ENCODE data around the gene MRPL21.
"Not testable (repeated sequence)": the region's sequence is repeated elsewhere in the genome, so short reads cannot be mapped to it uniquely, and the experiment has no call there.

Gene MRPL21

DNA sequence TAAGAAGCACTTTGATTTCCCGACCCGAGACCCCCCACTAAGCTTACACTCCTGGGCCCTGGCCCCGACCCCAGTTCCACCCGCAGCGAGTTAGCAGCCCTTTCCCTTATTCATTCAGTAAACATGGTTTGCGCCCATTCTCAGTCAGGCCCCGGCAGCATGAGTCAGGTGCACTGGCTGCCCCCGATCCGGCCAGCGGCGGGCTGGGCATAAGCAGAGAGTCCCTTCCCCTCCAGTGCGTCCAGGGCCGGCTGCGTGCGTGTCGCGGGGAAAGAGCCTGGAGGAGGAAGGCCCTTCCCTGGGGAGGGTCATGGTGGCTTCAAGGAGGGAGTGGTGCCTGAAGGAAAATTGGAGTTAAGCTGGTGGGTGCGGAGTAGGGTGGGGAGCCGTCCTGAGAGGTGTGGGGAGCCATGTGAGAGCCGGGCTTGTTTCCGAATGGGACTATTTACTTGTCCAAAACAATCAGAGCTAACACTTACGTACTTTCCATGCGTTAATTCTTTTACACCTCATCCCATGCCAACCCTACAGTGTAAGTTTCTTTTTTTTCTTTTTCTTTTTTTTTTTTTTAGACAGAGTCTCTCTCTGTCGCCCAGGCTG lies 716 bp upstream of the MRPL21 start:
- Mint-ChIP-seq H3K36me3 (peaks cover 32% of the 10 kb centered on the region), H3K27me3 (no peaks in the 10 kb centered on the region), H3K4me3 (peak overlapping the region; percentile 86), H3K27ac (peak overlapping the region; percentile 93), H3K4me1 (peaks cover 51% of the 10 kb centered on the region), H3K9me3 (no peaks in the 10 kb centered on the region)
- peak; percentile 62 for ATAC-seq

DNA sequence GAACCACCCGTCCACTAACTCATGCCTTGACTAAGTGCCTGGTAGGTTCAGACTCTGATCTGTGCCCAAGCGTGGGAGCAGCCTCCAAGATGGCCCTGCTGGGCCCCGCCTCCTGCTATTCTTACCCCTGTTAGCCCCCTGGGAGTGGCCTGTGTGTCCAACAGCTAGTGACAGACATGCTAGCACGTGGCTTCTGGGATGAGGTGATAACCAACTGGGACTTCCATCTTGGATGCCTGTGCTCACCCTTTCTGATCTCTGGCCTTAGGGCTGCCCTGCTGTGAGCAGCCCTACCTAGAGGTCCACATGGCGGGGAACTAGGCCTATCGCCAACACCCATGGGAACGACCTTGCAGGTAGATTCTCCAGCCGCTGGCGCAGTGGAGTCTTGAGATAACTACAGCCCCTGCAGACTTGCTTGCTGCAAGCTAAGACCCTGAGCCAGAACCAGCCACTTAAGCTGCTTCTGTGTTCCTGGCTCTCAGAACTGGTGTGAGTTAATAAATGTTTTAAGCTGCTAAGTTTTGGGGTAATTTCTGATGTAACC lies 2.7 kb downstream of the MRPL21 start:
- Mint-ChIP-seq H3K27ac (no peak overlapping the region), H3K36me3 (peaks cover 45% of the 10 kb centered on the region), H3K4me3 (no peak overlapping the region), H3K4me1 (peaks cover 50% of the 10 kb centered on the region), H3K9me3 (no peaks in the 10 kb centered on the region), H3K27me3 (no peaks in the 10 kb centered on the region)
- no peak for ATAC-seq

DNA sequence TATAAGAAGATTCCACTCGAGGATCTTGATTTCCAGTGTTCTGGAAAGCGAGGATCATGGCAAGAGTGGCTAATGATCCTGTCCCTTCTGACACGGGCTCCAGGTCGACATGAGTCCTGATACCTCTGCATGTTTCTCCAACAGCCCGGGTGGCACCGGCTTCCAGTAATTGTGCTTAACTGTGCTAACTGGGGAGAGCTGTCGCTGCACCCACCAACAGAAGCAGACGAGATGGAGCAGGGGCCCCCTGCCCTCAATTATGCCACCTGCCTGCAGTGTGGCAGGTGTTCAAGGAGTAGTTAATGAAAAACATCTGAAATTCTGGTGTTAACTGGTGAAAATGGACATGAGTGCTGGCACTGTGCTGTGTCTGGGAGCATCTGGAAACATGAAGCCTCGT lies 6.2 kb downstream of the MRPL21 start:
- Mint-ChIP-seq H3K27me3 (no peaks in the 10 kb centered on the region), H3K4me1 (peaks cover 26% of the 10 kb centered on the region), H3K4me3 (no peak overlapping the region), H3K36me3 (peaks cover 58% of the 10 kb centered on the region), H3K9me3 (no peaks in the 10 kb centered on the region), H3K27ac (no peak overlapping the region)
- no peak for ATAC-seq

DNA sequence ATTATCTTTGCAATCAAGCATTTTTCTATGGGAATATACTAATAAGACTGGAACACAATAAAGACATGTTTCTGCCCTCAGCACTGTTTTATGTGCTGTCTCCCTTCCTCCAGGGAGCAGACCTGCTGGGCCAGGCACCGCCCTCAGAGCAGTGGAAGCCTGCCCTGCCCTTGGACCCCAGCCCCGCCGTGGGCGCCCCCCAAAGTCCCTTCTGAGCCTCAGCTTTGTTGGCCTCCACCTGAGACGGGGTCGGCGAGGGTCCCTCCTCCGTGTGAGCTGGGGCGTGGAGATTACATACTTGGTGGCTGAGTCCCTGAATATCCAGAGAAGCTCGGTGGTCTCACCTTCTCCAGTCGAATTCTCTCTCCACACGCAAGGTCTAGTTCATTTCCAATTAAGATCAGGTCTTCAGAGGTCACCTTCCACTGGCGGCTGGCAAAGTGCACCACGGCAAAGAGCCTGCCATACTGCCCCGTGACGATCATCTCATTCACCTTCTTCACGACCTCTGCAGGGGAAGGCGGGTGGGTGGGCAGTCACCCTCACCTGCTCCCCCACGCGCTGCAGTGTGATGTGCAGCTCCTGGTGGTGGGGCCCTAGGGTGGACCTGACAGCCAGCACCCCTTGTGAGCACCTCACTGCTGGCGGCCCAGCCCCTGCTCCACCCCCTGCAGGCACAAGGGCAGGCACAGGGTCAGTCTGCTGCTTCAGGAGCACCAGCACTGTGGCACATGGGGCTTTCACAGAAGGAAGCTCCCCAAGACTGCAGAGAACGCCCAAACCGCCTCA lies 7.3 kb downstream of the MRPL21 start:
- H3K4me3 Mint-ChIP-seq, result no peak overlapping the region
- no peak overlapping the region for H3K27ac Mint-ChIP-seq
- H3K9me3 Mint-ChIP-seq, result no peaks in the 10 kb centered on the region
- H3K4me1 Mint-ChIP-seq, result peaks cover 16% of the 10 kb centered on the region
- no peak for ATAC-seq
- H3K36me3 Mint-ChIP-seq, result peaks cover 57% of the 10 kb centered on the region
- no peaks in the 10 kb centered on the region for H3K27me3 Mint-ChIP-seq

DNA sequence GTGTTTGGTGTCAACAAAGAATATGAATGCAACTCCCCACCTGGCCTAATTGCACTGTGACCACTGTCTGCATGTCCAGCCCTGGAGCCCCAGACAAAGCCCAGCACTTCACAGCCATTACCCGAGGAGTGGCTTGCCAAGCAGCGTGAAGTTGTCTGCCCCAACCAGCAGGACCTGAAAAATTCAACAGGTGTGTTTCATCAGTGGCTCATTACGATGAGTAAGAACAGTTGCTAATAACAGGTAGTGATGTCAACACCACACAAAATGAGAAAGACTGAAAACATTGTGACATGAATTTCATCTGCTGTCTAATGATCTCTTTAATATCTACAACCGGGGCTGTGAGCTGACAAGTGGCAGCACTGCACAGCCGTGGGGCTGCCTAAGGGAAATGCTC lies 10.3 kb downstream of the MRPL21 start:
- peaks cover 56% of the 10 kb centered on the region for H3K36me3 Mint-ChIP-seq
- no peaks in the 10 kb centered on the region for H3K4me1 Mint-ChIP-seq
- no peaks in the 10 kb centered on the region for H3K9me3 Mint-ChIP-seq
- no peaks in the 10 kb centered on the region for H3K27me3 Mint-ChIP-seq
- no peak for ATAC-seq
- H3K4me3 Mint-ChIP-seq, result no peak overlapping the region
- no peak overlapping the region for H3K27ac Mint-ChIP-seq

DNA sequence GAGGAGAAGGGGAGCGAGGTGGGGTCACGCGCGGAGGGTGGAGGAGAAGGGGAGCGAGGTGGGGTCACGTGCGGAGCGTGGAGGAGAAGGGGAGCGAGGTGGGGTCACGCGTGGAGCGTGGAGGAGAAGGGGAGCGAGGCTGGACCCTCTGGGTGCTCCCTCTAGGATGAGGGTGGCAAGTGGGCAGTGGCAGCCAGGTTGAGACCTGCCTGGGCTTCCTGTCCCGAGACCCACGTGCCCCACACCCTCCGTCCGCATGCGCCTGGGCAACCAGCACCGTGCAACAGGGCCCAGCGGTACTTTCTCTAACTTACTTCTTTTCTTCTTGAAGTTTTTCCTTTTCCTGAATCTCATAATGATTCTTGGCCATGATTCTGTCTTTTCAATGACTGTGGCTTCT lies 11.1 kb downstream of the MRPL21 start:
- Mint-ChIP-seq H3K4me1 (no peaks in the 10 kb centered on the region), H3K27ac (no peak overlapping the region), H3K4me3 (no peak overlapping the region), H3K9me3 (no peaks in the 10 kb centered on the region), H3K36me3 (peaks cover 51% of the 10 kb centered on the region), H3K27me3 (no peaks in the 10 kb centered on the region)
- no peak for ATAC-seq

DNA sequence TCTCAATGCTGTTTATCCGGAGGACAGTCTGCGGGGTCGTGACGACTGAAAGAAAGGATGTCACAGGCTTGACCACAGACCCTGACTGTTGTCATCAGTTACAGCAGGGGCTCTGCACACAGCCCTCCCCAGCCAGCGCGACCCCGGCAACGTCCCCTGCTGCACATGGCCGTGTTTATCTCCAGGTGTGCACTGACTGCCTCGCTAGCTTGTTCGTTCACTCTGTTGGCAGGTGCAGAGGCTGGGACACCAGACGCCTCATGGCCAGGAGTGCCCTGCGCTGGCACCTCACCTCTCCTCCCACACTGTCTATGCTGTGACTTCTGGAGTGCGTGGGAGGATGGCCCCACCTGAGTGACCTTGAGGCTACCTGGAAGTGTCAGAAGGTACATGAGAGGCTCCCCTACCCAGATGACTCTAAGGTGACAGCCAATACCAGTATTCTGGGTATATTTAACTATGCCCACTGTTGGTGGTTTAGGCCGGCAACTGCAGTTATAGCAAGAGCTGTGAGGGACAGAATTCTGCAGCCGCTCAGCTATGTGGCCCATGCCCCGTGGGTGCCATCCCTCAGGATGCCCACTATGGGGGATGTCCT lies 12.2 kb downstream of the MRPL21 start:
- no peak overlapping the region for H3K27ac Mint-ChIP-seq
- H3K36me3 Mint-ChIP-seq, result peaks cover 45% of the 10 kb centered on the region
- ATAC-seq, result no peak
- H3K4me1 Mint-ChIP-seq, result no peaks in the 10 kb centered on the region
- H3K4me3 Mint-ChIP-seq, result no peak overlapping the region
- no peaks in the 10 kb centered on the region for H3K9me3 Mint-ChIP-seq
- H3K27me3 Mint-ChIP-seq, result no peaks in the 10 kb centered on the region

DNA sequence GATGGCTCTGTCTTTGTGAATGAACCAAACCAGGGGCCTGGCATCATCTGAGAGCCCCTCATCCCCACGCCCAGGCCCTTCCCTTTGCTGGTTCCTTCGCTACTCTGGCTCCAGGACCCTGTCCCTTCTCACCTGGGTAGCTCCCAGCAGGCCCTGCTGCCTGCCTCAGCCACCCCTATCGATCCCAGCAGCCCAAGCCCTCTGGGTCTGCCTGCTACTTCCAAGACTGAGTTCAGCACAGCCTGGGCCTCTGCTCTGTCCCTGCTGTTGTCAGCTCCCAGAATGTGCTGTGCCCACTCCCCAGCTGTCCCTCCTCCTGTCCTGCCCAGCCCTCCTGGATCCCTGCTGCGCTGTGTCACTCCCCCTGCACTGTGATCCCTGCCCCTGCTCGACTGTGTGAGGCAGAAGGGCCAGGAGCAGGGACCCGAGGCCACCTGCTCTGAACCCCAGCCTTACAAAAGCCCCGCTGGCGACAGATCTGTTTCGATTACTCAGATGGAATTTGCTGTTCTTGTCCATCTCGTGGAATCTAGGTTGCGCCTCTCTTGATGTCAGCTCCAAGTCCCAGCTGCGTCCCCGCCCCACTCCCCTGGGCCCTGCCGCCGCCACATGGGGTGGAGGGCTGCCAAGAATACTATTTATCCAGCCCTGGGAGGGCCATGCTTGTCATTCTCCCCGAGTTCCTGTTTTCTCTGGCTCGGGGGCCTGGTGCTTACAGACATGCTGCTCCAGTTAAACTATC lies 13.0 kb downstream of the MRPL21 start:
- no peak overlapping the region for H3K4me3 Mint-ChIP-seq
- H3K27me3 Mint-ChIP-seq, result no peaks in the 10 kb centered on the region
- no peak for ATAC-seq
- H3K9me3 Mint-ChIP-seq, result no peaks in the 10 kb centered on the region
- H3K27ac Mint-ChIP-seq, result no peak overlapping the region
- no peaks in the 10 kb centered on the region for H3K4me1 Mint-ChIP-seq
- H3K36me3 Mint-ChIP-seq, result peaks cover 41% of the 10 kb centered on the region

DNA sequence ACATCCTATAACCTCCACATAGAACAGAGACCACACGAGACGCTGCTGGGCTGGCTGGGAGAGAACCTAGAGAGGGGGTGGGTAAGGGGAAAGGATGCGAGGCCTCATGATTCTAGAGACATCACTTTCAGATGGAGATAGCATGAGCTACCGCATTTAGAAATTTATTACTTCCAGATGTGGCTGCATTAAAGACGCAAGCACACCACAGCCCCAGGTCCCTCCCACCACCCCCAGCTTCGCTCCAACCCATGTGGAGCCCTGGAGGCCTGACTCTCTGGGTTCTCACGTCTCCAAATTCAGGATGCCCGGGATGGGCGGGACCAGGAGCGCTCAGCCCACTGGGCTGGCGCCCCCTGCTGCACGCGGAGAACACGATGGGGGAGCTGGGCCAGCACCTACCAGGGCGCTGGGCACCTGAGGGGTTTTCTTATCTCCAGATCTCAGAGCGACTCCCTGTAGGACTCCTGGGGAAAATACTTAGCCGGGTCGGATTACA lies 13.6 kb downstream of the MRPL21 start:
- no peak overlapping the region for H3K4me3 Mint-ChIP-seq
- no peaks in the 10 kb centered on the region for H3K4me1 Mint-ChIP-seq
- no peaks in the 10 kb centered on the region for H3K9me3 Mint-ChIP-seq
- peaks cover 41% of the 10 kb centered on the region for H3K36me3 Mint-ChIP-seq
- no peaks in the 10 kb centered on the region for H3K27me3 Mint-ChIP-seq
- no peak for ATAC-seq
- H3K27ac Mint-ChIP-seq, result no peak overlapping the region

DNA sequence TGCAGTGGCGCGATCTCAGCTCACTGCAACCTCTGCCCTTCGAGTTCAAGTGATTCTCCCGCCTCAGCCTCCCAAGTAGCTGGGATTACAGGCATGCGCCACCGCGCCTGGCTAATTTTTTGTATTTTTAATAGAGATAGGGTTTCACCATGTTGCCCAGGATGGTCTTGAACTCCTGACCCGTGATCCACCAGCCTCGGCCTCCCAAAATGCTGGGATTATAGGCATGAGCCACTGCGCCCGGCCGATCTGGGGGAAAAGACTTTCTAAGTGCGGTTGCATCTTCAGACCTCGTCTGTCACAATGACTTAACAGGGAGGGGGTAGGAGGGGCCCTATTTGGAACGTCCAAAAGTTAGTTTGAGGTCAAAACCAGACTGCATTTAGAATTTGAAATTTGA lies 18.8 kb downstream of the MRPL21 start:
- not testable (repeated sequence) for H3K27ac Mint-ChIP-seq, H3K27me3 Mint-ChIP-seq, H3K4me1 Mint-ChIP-seq, H3K9me3 Mint-ChIP-seq, ATAC-seq, H3K4me3 Mint-ChIP-seq
- peaks cover 18% of the 10 kb centered on the region for H3K36me3 Mint-ChIP-seq

DNA sequence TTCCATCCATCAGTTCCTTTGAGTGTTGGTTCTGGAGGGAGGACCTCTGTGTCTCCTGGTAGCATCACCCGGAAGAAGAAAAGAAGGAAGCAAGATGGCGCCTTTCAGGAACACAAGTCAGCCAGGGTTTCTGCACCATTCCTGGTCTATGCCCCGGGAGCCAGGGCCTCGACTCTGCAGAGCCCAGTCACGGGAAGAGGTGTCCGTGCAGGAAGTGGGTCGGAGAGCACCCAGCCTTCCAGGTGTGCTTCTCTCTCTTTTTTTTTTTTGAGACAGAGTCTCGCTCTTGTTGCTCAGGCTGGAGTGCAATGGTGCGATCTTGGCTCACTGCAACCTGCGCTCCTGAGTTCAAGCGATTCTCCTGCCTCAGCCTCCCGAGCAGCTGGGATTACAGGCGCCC lies 21.2 kb downstream of the MRPL21 start:
- Mint-ChIP-seq H3K27ac (no peak overlapping the region), H3K27me3 (no peaks in the 10 kb centered on the region), H3K9me3 (no peaks in the 10 kb centered on the region), H3K36me3 (peaks cover 18% of the 10 kb centered on the region), H3K4me3 (no peak overlapping the region), H3K4me1 (no peaks in the 10 kb centered on the region)
- ATAC-seq, result no peak

DNA sequence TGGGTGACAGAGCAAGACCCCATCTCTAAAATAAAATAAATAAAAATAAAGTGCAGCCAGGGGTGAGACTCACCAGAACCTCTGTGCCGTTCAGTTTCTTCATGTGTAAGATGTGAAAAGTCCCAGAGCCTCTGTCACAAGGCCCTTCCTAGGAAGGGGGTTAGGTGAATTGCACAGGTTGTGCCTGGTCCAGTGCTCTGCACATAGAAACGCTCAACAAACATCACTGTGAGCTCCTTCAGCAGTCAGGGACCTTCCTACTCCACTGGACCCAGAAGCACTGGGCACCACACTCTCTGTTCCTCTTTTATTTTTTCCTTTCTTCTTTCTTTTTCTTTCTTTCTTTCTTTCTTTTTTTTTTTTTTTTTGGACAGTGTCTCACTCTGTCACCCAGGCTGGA lies 22.3 kb downstream of the MRPL21 start:
- Mint-ChIP-seq H3K27ac (no peak overlapping the region), H3K4me1 (no peaks in the 10 kb centered on the region), H3K9me3 (no peaks in the 10 kb centered on the region), H3K27me3 (no peaks in the 10 kb centered on the region), H3K36me3 (peaks cover 12% of the 10 kb centered on the region), H3K4me3 (no peak overlapping the region)
- ATAC-seq, result no peak

DNA sequence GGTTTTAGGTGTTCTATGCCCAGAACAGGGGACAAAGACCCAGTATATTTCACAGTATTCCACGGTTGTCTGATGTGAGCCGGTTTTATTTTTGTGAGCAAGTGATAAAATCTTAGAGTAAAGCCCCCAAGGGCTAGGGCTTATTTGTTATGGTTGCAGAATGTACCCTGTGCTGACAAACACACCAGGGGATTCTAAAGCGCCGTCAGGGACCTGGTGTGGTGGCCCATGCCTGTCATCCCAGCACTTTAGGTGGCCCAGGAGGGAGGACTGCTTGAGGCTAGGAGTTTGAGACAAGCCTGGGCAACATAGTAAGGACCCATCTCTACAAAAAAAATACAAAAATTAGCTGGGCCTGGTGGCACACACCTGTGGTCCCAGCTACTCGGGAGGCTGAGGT lies 22.8 kb downstream of the MRPL21 start:
- no peak for ATAC-seq
- peaks cover 12% of the 10 kb centered on the region for H3K36me3 Mint-ChIP-seq
- H3K4me3 Mint-ChIP-seq, result no peak overlapping the region
- no peaks in the 10 kb centered on the region for H3K9me3 Mint-ChIP-seq
- H3K4me1 Mint-ChIP-seq, result no peaks in the 10 kb centered on the region
- no peak overlapping the region for H3K27ac Mint-ChIP-seq
- H3K27me3 Mint-ChIP-seq, result no peaks in the 10 kb centered on the region

DNA sequence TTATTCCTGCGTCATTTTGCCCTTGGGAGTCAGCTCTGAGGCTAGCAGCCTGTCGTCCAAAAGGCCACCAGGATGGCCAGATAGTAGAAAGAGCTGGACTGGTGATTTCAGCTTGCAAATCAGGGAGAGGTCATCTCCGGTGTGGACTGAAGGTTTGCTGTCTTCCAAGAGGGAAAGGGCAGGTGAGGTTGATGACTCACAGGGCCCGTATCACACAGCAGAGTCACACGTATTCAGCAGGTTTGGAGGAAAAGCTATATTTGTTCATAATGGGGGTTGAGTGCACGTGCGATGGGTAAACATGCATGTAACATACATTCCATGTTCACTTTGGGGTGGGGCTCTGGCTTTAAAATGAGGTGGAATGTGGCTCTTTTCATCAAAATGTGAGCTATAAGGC lies 25.6 kb downstream of the MRPL21 start:
- Mint-ChIP-seq H3K27ac (no peak overlapping the region), H3K4me3 (no peak overlapping the region), H3K27me3 (no peaks in the 10 kb centered on the region), H3K9me3 (no peaks in the 10 kb centered on the region), H3K36me3 (peaks cover 6% of the 10 kb centered on the region), H3K4me1 (no peaks in the 10 kb centered on the region)
- ATAC-seq, result no peak

All from stimulated activated memory B cell treated with anti-CD40 and anti-IgM and Interleukin-4, amounts not matched to agents 10 μg/mL and 1 μg/mL and 100 μg/mL, for 72 hours (primary cell).